Esophagus (tissue), 2 donors: ENCODE measurements around the gene COL27A1. TPM values are rescaled to one million over a fixed set of nuclear protein-coding genes. Genes with fewer than 3 reads are reported as not detected.

ENCODE experiments used
- H3K27ac ChIP-seq, 2 donors: one replicate each; pipeline ENCODE4 v1.5.1; 2013; ENCODE audit warnings: low read depth in 2 of 2, mild to moderate bottlenecking in 2 of 2, inconsistent platforms in 1 of 2, low read length in 1 of 2, moderate library complexity in 1 of 2
- H3K27me3 ChIP-seq, 2 donors: one replicate each; pipeline ENCODE4 v1.6.1; 2013; ENCODE audit warnings: low read length in 2 of 2, control low read depth in 1 of 2, mild to moderate bottlenecking in 1 of 2; ENCODE audit not compliant: insufficient read depth in 2 of 2, control insufficient read depth in 1 of 2
- H3K36me3 ChIP-seq, 2 donors: one replicate each; pipeline ENCODE4 v1.6.1; 2013; ENCODE audit warnings: low read length in 1 of 2; ENCODE audit not compliant: control insufficient read depth in 2 of 2, insufficient read depth in 2 of 2
- H3K4me1 ChIP-seq, 2 donors: one replicate each; pipeline ENCODE4 v1.6.1; 2013; ENCODE audit warnings: low read length in 1 of 2; ENCODE audit not compliant: control insufficient read depth in 2 of 2, insufficient read depth in 2 of 2
- H3K4me3 ChIP-seq, 2 donors: one replicate each; pipeline ENCODE4 v1.5.1; 2013; ENCODE audit warnings: low read length in 2 of 2, mild to moderate bottlenecking in 2 of 2, low read depth in 1 of 2, moderate library complexity in 1 of 2
- H3K9me3 ChIP-seq, 2 donors: one replicate each; pipeline ENCODE4 v1.6.1; 2013; ENCODE audit warnings: mild to moderate bottlenecking in 2 of 2, low read depth in 1 of 2, low read length in 1 of 2, moderate library complexity in 1 of 2; ENCODE audit not compliant: control insufficient read depth in 2 of 2, insufficient read depth in 1 of 2
- WGBS, 2 donors: extraction: QIAGEN DNeasy Blood & Tissue Kit; methylation state at CpG; one replicate each; pipeline ENCODE4 v1.1.7; 2013; 5-methylcytosine and 5-hydroxymethylcytosine counted together
- polyA plus RNA-seq, 2 donors: library from polyadenylated mRNA; stranded (reverse); fragments of 200-250 nt; gene quantifications; one replicate each; pipeline ENCODE4 v1.2.3, GENCODE V29; 2013
- donor health status: healthy with polysubstance abuse.
- donor health status: Bipolar disorder and iron deficiency.

Gene COL27A1
- polyA plus RNA-seq, 2 donors: 7.2 to 32.6 TPM

DNA sequence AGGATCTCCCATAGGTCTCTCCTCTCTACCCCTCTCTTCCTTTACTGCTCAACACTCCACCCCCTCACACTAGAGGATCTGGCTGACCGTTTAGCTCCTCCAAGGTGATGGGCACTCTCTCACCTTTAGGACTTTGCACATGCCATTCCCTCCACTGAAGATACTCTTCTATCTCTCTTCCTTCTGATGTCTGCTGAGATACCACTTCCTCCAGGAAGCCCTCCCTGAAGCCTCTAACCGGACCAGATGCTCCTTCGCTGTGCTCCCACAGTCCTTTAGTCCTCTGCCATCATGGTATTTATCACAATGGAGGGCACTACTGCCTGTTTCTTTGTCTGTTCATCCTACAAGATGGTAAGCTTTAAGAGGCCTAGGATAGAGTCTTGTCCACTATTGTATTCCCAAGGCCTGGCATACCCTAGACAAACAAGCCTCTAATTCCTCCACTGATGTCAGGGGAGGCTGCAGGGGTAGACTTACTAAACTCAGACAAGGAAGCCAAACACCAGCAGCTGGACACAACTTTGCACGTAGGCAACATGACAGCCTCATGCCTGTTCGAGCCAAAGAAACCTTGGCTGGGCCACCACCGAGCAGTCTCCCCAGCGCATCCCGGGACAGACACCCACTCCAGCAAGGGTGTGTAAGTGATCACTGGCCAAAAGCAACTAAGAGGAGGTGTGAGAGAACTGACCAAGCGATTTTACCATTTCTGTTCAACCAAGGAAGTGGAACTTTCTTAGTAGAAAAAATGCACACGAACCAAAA is 194.6 kb downstream of the COL27A1 start:
- H3K27me3 ChIP-seq: no peaks in the 10 kb centered on the region
- H3K4me3 ChIP-seq: no peak overlapping the region
- H3K9me3 ChIP-seq: no peaks in the 10 kb centered on the region
- H3K27ac ChIP-seq: peak overlapping the region; percentile 38 to 69
- WGBS, 2 donors: 85 to 88% methylated on average over 10 of the region's 10 CpGs
- no peaks in the 10 kb centered on the region for H3K4me1 ChIP-seq
- H3K36me3 ChIP-seq: peaks cover 17 to 28% of the 10 kb centered on the region in 2 donors

DNA sequence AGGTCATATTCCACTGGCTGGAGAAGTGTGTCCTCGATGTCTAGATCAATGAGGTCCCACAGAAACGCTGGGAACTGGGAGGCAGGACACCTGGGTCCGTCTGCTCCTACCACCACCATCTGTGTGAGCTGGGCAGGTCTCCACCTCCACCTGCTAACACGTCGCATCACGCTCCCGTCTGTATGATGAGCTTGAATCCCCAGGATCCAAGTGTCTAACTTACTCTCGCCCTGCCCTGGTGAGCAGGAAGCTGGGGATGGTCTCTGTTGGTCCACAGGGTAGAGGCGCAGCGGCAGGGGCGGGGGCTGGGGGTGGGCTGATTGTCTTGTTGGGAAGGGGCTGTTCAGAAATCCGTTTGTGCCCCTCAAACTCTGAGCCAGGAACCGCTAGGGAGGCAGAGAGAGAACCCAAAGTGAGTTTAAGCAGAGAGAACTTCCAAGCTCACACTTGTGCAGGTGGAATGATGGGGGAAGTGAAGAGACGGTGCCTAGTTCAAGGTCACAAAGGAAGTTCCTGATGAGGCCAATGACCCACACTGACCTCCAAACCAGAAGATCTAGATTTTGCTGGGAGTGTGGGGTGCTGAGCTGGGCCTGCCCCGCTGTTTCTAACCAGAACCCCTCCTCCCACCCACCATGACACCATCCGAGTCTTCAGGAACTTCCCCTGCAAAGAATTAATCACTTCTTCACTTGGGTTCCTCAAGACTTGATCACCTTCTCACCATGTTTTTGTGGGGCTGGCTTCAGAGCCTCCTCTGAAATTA is 195.5 kb downstream of the COL27A1 start:
- 92 to 93% methylated on average over 16 of the region's 16 CpGs for WGBS, 2 donors
- peaks cover 19 to 23% of the 10 kb centered on the region in 2 donors for H3K36me3 ChIP-seq
- H3K27me3 ChIP-seq: no peaks in the 10 kb centered on the region
- no peaks in the 10 kb centered on the region for H3K9me3 ChIP-seq
- no peak overlapping the region for H3K4me3 ChIP-seq
- no peaks in the 10 kb centered on the region for H3K4me1 ChIP-seq
- H3K27ac ChIP-seq: peak overlapping the region in 1 of 2 donors; percentile 8

DNA sequence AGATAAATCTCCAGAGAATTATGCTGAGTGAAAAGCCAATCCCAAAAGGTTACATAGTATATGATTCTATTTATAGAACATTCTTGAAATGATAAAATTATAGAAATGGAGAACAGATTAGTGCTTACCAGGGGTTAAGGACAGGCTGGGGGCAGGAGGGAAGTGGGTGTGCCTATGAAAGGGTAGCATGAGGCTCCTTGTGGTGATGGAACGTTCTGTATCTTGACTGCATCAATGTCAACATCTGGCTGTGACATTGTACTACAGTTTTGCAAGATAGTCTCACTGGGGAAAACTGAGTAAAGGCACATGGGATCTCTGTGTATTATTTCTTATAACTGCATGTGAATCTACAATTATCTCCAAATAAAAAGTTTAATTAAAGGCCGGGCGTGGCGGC is 196.6 kb downstream of the COL27A1 start:
- H3K9me3 ChIP-seq: no peaks in the 10 kb centered on the region
- no peak overlapping the region for H3K4me3 ChIP-seq
- WGBS, 2 donors: 83% methylated on average over 4 of the region's 4 CpGs
- no peak overlapping the region for H3K27ac ChIP-seq
- H3K36me3 ChIP-seq: peaks cover 15 to 23% of the 10 kb centered on the region in 2 donors
- no peaks in the 10 kb centered on the region for H3K27me3 ChIP-seq
- no peaks in the 10 kb centered on the region for H3K4me1 ChIP-seq

DNA sequence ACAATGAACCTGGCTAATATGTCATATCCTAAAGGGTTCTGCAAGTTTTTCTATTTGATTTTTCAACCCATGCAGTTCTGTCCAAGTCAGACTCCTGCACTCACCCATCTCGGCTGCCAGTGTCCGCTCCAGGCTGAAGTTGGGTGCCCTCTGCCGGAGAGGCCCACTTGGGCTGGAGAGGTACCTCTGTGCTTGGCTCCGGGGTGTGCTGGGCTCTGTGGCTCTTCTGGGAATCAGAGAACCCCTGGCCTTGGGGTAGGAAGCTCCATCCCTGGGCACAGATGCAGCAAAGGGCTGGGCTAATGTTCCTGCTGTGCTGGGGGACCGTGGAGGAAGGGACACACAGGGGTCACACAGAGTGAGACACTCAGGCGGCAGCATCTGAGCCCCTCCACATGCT is 200.5 kb downstream of the COL27A1 start:
- no peak overlapping the region for H3K27ac ChIP-seq
- 93 to 96% methylated on average over 6 of the region's 6 CpGs for WGBS, 2 donors
- no peak overlapping the region for H3K4me3 ChIP-seq
- H3K4me1 ChIP-seq: no peaks in the 10 kb centered on the region
- H3K36me3 ChIP-seq: peaks cover 15 to 36% of the 10 kb centered on the region in 2 donors
- H3K9me3 ChIP-seq: no peaks in the 10 kb centered on the region
- no peaks in the 10 kb centered on the region for H3K27me3 ChIP-seq

DNA sequence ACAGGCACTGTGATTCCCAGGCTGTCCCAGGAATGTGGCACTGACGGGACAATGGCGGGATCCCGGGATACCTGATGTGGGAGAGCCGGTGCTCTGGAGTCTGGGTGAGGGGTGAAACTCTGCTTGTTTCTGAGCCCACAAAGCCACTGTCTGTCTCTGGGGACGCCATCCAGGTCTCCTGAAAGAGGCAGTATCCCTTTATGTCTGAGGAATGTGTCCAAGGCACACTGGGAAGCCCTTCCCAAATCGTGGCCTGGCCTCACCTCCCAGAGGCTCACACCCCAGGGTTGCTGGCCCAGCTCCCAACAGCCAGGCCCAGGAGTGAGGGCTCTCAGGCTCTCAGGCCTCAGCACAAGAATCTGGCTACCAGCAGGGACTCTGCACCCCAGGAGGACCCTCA is 201.5 kb downstream of the COL27A1 start:
- Histone ChIP-seq H3K27me3 (no peaks in the 10 kb centered on the region), H3K4me3 (no peak overlapping the region), H3K27ac (no peak overlapping the region), H3K9me3 (no peaks in the 10 kb centered on the region), H3K36me3 (peaks cover 19 to 38% of the 10 kb centered on the region in 2 donors), H3K4me1 (no peaks in the 10 kb centered on the region)
- WGBS, 2 donors: 85 to 89% methylated on average over 6 of the region's 6 CpGs

DNA sequence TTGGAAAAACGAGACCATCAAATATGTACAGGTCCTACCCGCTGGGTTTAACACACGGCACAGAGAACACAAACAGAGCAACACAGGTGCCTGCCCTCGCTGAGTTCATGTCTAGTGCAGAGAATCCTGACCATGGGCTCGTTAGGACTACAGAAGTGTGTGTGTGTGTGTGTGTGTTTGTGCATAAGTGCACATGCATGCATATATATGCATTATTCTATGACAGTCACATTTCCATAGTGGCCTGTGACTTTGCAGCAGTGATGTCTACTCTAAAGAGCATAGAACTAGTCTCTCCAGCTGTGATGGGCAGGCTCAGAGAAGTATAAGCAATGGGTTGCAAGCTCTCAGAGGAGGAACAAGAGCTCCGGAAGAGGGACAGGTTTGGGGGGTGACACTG is 202.0 kb downstream of the COL27A1 start:
- Histone ChIP-seq H3K27me3 (no peaks in the 10 kb centered on the region), H3K36me3 (peaks cover 19 to 38% of the 10 kb centered on the region in 2 donors), H3K27ac (no peak overlapping the region), H3K4me1 (no peaks in the 10 kb centered on the region), H3K4me3 (no peak overlapping the region), H3K9me3 (no peaks in the 10 kb centered on the region)
- WGBS, 2 donors: 88 to 89% methylated on average over 6 of the region's 6 CpGs

DNA sequence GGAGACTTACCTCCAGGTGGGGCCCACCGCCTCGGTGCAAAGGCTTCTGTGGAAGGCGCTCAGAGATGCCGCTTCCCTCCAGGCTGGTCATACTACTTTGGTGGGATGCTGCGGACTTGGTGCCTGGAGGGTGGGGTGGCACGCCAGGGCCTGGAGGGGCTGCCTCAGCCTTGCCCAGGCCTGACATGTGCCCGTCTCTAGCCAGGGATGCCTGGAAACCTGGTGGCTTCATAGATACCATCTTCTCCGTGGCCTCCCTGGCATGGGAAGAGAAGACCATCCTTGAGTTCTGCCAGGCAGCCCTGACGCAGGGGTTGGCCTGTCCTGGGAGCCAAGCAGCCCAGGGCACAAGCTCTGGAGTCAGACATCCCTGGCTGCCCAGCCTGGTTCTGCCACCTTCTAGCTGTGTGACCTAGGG is 202.6 kb downstream of the COL27A1 start:
- no peak overlapping the region for H3K4me3 ChIP-seq
- no peak overlapping the region for H3K27ac ChIP-seq
- WGBS, 2 donors: 94% methylated on average over 9 of the region's 9 CpGs
- H3K9me3 ChIP-seq: no peaks in the 10 kb centered on the region
- H3K27me3 ChIP-seq: no peaks in the 10 kb centered on the region
- no peaks in the 10 kb centered on the region for H3K4me1 ChIP-seq
- peaks cover 19 to 38% of the 10 kb centered on the region in 2 donors for H3K36me3 ChIP-seq

DNA sequence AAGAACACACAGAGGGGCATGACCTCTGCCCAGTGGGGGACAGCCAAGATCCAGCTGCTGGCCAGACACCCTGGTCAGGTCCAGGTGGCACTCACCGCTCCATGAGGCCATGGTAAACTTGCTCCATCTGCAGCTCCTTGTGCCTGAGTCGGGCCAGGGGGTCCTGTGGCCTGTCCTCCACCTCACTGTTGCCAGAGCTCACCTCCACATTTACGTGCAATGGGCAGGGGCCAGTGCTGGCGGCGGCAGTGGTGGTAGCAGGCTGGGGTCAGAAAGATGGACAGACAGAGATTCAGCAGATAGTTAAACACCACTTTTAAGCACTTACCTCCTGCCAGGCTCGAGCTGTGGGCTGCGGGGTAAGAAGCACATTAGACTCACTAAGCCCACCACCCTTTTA is 204.5 kb downstream of the COL27A1 start:
- Histone ChIP-seq H3K36me3 (peaks cover 19 to 41% of the 10 kb centered on the region in 2 donors), H3K27ac (no peak overlapping the region), H3K4me3 (no peak overlapping the region), H3K4me1 (peaks cover 0 to 2% of the 10 kb centered on the region in 2 donors), H3K27me3 (no peaks in the 10 kb centered on the region), H3K9me3 (no peaks in the 10 kb centered on the region)
- 95 to 96% methylated on average over 7 of the region's 7 CpGs for WGBS, 2 donors

DNA sequence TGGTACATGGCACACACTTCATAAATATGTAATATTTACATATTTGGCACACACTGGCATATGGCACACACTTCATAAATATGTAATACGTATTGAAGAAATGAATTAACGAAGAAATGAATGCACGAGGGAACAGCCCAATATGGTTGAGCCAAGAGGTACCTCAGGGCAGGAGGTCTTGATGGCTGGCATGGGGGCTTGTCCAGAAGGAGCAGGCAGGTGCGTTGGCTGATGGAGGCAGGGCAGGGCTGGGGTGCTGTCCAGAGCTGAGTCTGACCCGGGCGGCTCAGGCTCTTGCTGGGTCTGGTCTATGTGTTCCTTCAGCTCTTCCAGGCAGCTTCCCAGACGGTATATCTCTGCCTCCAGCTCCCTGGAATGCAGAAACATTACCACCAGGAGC is 206.2 kb downstream of the COL27A1 start:
- Histone ChIP-seq H3K9me3 (no peaks in the 10 kb centered on the region), H3K27me3 (no peaks in the 10 kb centered on the region), H3K4me3 (no peak overlapping the region), H3K27ac (no peak overlapping the region), H3K4me1 (peaks cover 0 to 2% of the 10 kb centered on the region in 2 donors), H3K36me3 (peaks cover 15 to 36% of the 10 kb centered on the region in 2 donors)
- 95 to 96% methylated on average over 7 of the region's 7 CpGs for WGBS, 2 donors
